T-helper 17 cell (primary cell): ENCODE measurements around the gene SOX21. TPM values are rescaled to one million over a fixed set of nuclear protein-coding genes. Genes with fewer than 3 reads are reported as not detected.
"Not testable (repeated sequence)": the region's sequence is repeated elsewhere in the genome, so short reads cannot be mapped to it uniquely, and the experiment has no call there.

ENCODE experiments used
- ATAC-seq: fragments of 150-1000 bp; cut with Tn5 transposase; 2 replicates; pipeline ENCODE4 v1.10.0; 2021; ENCODE audit warnings: mild to moderate bottlenecking, moderate library complexity
- DNase-seq, 3 donors: peaks; one replicate each; pipeline versions ENCODE4 v3.0.0 to v3.0.0-alpha.2; 2020 to 2021
- H3K9me3 ChIP-seq: one replicate; pipeline ENCODE4 v1.7.0; 2013; ENCODE audit warnings: low read length, mild to moderate bottlenecking; ENCODE audit not compliant: control insufficient read depth, poor library complexity, severe bottlenecking
- H3K27ac Mint-ChIP-seq: one replicate; pipeline ENCODE4 v1.8.0; 2022; ENCODE audit warnings: mild to moderate bottlenecking, moderate library complexity, mixed read lengths
- H3K27me3 Mint-ChIP-seq: one replicate; pipeline ENCODE4 v1.8.0; 2022; ENCODE audit warnings: mixed read lengths
- H3K36me3 Mint-ChIP-seq: one replicate; pipeline ENCODE4 v1.8.0; 2022; ENCODE audit warnings: low read depth, mixed read lengths
- H3K4me1 Mint-ChIP-seq: one replicate; pipeline ENCODE4 v1.8.0; 2022; ENCODE audit warnings: mild to moderate bottlenecking, mixed read lengths
- H3K4me3 Mint-ChIP-seq: one replicate; pipeline ENCODE4 v1.8.0; 2022; ENCODE audit warnings: mild to moderate bottlenecking, moderate library complexity, mixed read lengths
- total RNA-seq, 4 donors: library from RNA in 2 of 4; stranded (reverse) in 2 of 4; gene quantifications; one replicate each; pipeline ENCODE4 v1.2.3 and lab custom pipeline; 2022 to 2026

The SOX21 gene
- total RNA-seq (not detected), total RNA-seq (lab: John Stamatoyannopoulos, UW) (0 reads per million in 2 donors)

DNA sequence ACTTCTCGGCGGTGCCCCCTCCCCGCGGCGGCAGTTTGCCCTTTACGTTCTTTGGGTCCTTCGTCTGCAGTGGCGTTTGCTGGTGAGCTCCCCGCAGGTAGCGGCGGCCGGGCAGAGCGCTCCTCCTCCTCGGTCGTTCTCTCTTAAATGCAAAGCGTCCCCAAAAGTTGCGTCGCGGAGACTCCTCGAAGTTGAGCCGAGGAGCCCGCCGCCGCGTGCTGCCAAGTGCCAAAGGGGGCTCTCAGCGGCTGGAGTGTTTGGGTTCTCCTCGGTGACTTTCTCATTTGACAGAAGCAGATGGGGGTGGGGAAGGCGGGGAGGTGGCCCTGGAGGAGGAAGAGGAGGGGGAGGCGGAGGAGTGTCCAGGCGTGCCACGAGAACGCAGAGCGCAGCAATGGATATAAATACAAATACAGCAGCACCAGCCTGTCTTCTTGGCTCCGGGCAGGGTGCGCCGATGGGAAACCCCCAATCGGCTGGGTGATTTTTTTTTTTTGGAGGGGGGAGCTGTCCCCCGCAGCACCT is at the start of gene SOX21:
TSS of gene SOX21 (minus strand) at position 259 of the 525 bp plus-strand sequence. CDS start 496 bp downstream, outside the sequence.
- peak; percentile 33 for ATAC-seq

GRCh38 chr13:94761407-94761806 is 49.1 kb upstream of the SOX21 start:
- Mint-ChIP-seq H3K27me3 (peaks cover 21% of the 10 kb centered on the region), H3K4me3 (no peak overlapping the region), H3K27ac (no peak overlapping the region), H3K36me3 (no peaks in the 10 kb centered on the region), H3K4me1 (no peaks in the 10 kb centered on the region)
- ATAC-seq (no peak), DNase-seq (no peak)
- H3K9me3 ChIP-seq, result no peaks in the 10 kb centered on the region

More for the DNA sequence above, at the start of gene SOX21:
- no peak within 1 kb of the TSS for H3K27ac Mint-ChIP-seq
- H3K27me3 Mint-ChIP-seq, result peaks cover 72% of the 10 kb centered on the region
- peaks cover 11% of the 10 kb centered on the region for H3K4me1 Mint-ChIP-seq
- DNase-seq, result no peak
- H3K4me3 Mint-ChIP-seq, result peak within 1 kb of the TSS; percentile 83
- no peaks in the 10 kb centered on the region for H3K9me3 ChIP-seq
- H3K36me3 Mint-ChIP-seq, result peaks cover 2% of the 10 kb centered on the region

- Mint-ChIP-seq H3K4me3 (no peak overlapping the region), H3K4me1 (no peaks in the 10 kb centered on the region), H3K27me3 (peaks cover 30% of the 10 kb centered on the region), H3K27ac (no peak overlapping the region), H3K36me3 (no peaks in the 10 kb centered on the region)
- H3K9me3 ChIP-seq, result no peaks in the 10 kb centered on the region
- ATAC-seq (no peak), DNase-seq (no peak)
Measured at GRCh38 chr13:94759120-94759728, 46.9 kb upstream of the SOX21 start.

GRCh38 chr13:94758436-94758960 is 46.2 kb upstream of the SOX21 start:
- Mint-ChIP-seq H3K27me3 (peaks cover 30% of the 10 kb centered on the region), H3K4me1 (no peaks in the 10 kb centered on the region), H3K27ac (no peak overlapping the region), H3K36me3 (no peaks in the 10 kb centered on the region), H3K4me3 (no peak overlapping the region)
- no peaks in the 10 kb centered on the region for H3K9me3 ChIP-seq
- DNase-seq, result no peak
- no peak for ATAC-seq

DNA sequence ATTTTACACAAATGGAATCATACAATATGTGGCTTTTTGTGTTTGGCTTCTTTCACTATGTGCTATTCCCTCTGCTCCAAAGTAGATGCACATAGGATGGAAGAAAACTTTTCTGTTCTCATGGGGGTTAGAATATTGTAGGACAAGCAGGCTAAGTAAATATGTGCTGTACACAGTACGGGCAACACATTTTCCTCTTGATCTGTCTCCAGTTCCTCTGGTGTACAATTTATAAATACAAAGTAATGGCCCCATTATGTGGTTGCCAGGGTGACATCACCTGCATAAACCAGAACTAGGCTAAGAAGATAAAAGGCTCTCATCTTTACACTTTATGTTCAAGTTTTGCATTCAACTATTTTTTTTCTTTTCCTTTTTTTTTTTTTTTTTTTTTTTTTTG is 41.0 kb upstream of the SOX21 start:
- Mint-ChIP-seq H3K4me3 (no peak overlapping the region), H3K4me1 (peaks cover 2% of the 10 kb centered on the region), H3K36me3 (no peaks in the 10 kb centered on the region), H3K27ac (no peak overlapping the region), H3K27me3 (peaks cover 17% of the 10 kb centered on the region)
- ATAC-seq (no peak), DNase-seq (no peak)
- H3K9me3 ChIP-seq, result no peaks in the 10 kb centered on the region

- no peak overlapping the region for H3K27ac Mint-ChIP-seq
- no peak overlapping the region for H3K4me3 Mint-ChIP-seq
- H3K27me3 Mint-ChIP-seq, result peaks cover 13% of the 10 kb centered on the region
- no peak for DNase-seq
- no peak for ATAC-seq
- H3K9me3 ChIP-seq, result no peaks in the 10 kb centered on the region
- no peaks in the 10 kb centered on the region for H3K36me3 Mint-ChIP-seq
- peaks cover 2% of the 10 kb centered on the region for H3K4me1 Mint-ChIP-seq
Measured at GRCh38 chr13:94749162-94749561, 36.8 kb upstream of the SOX21 start.

DNA sequence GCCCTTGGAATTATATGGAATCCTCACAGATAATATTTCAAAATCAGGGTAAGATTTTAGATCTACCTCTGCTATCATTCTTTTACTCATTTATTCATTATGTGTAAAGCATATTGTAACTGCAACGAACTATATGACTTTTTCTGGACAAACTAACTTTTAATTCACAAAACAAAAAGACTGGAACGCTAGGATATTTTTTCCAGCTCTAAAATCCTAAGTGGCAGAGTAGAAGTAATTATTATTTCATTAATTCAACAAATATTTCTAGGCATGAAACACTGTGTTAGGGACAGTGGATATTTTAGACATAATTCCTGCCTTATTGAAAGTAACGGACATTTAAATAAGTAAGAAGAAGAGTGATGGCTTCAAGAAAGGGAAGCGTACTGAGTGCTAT is 26.9 kb upstream of the SOX21 start:
- no peaks in the 10 kb centered on the region for H3K9me3 ChIP-seq
- Mint-ChIP-seq H3K36me3 (no peaks in the 10 kb centered on the region), H3K27ac (no peak overlapping the region), H3K4me3 (no peak overlapping the region), H3K4me1 (no peaks in the 10 kb centered on the region), H3K27me3 (peaks cover 24% of the 10 kb centered on the region)
- no peak for ATAC-seq
- DNase-seq, result no peak

DNA sequence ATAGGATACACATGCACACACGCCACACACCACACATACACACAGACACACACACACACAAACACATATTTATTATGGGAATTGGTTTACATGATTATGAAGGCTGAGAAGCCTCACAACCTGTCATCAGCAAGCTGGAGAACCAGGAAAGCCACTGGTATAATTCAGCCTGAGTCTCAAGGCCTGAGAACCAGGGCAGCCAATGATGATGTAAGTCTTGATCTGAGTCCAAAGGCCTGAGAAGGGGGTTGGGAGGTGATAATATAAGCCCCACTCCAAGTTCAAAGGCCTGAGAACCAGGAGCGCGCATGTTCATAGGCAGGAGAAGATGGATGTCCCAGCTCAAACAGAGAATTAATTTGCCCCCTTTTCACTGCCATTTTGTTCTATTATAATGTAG is 18.7 kb upstream of the SOX21 start:
- Mint-ChIP-seq H3K4me3 (no peak overlapping the region), H3K27ac (no peak overlapping the region), H3K27me3 (no peaks in the 10 kb centered on the region), H3K36me3 (no peaks in the 10 kb centered on the region), H3K4me1 (no peaks in the 10 kb centered on the region)
- ATAC-seq (no peak), DNase-seq (no peak)
- no peaks in the 10 kb centered on the region for H3K9me3 ChIP-seq

DNA sequence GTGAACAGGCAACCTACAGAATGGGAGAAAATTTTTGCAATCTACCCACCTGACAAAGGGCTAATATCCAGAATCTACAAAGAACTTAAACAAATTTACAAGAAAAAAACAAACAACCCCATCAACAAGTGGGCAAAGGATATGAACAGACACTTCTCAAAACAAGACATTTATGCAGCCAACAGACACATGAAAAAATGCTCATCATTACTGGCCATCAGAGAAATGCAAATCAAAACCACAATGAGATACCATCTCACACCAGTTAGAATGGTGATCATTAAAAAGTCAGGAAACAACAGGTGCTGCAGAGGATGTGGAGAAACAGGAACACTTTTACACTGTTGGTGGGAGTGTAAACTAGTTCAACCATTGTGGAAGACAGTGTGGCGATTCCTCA is 17.6 kb upstream of the SOX21 start:
- not testable (repeated sequence) for ATAC-seq, DNase-seq, H3K27me3 Mint-ChIP-seq, H3K27ac Mint-ChIP-seq, H3K4me3 Mint-ChIP-seq, H3K36me3 Mint-ChIP-seq, H3K9me3 ChIP-seq, H3K4me1 Mint-ChIP-seq

DNA sequence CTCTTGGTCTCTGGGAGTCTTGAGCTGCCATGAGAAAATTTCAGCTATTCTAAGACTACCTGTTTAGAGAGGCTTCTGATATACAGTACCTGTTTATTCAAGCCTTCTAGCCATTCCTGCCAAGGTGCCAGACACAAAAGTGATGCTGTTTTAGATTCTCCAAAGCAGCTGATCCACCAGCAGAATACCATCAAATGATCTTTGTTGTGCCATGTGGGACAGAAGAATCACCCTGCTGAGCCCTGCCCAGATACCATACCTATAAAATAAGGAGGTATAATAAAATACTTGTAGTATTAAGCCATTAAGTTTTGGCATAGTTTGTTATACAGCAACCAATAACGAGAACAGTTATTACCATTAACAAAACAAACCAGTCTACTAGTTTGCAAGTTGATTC is 14.1 kb upstream of the SOX21 start:
- no peak for ATAC-seq
- DNase-seq, result no peak
- Mint-ChIP-seq H3K36me3 (no peaks in the 10 kb centered on the region), H3K27me3 (peaks cover 20% of the 10 kb centered on the region), H3K4me1 (no peaks in the 10 kb centered on the region), H3K27ac (no peak overlapping the region), H3K4me3 (no peak overlapping the region)
- no peaks in the 10 kb centered on the region for H3K9me3 ChIP-seq

DNA sequence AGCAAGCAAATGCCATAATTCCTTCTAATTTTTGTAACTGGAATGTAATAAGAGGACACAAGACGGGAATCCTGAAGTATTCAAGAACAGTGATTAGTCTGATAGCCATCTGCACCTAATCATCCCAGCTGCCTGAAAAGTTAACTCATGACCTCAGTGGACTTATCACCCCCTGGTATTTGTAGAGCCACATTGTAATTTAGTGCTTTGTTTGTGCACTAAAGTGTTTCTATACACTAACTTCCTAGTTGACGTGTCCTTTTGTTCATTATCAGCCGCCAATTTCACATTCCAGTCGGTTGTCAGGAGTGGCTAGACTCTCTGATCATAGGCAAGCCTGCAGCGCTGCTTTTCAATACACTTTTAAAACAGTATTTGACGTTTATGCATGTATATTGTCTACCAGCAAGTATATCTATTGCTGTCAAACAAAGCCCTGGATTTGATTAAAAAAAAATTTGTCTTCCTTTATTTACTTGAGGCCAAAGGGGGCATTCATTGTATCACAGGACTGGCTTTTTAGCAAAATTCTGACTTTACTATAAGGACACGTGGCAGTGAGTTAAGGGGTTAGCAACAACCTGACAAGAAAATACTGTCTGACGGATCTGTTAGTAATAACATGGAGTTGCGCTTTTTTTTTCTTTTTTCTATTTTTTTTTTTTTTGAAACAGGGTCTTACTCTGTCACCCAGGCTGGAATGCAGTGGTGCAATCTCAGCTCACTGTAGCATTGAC is 10.4 kb upstream of the SOX21 start:
- Mint-ChIP-seq H3K27ac (no peak overlapping the region), H3K27me3 (peaks cover 20% of the 10 kb centered on the region), H3K4me1 (no peaks in the 10 kb centered on the region), H3K4me3 (no peak overlapping the region), H3K36me3 (no peaks in the 10 kb centered on the region)
- DNase-seq, result no peak
- no peaks in the 10 kb centered on the region for H3K9me3 ChIP-seq
- no peak for ATAC-seq

DNA sequence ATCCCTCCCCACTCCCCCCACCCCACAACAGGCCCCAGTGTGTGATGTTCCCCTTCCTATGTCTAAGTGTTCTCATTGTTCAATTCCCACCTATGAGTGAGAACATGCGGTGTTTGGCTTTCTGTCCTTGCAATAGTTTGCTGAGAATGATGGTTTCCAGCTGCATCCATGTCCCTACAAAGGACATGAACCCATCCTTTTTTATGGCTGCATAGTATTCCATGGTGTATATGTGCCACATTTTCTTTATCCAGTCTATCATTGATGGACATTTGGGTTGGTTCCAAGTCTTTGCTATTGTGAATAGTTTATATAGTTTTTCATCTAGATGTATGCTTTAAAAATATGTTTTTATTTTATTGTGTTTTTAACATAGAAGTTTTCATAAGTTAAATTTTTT is 6.4 kb upstream of the SOX21 start:
- H3K9me3 ChIP-seq, ATAC-seq, H3K4me1 Mint-ChIP-seq, DNase-seq, H3K4me3 Mint-ChIP-seq, H3K36me3 Mint-ChIP-seq, H3K27ac Mint-ChIP-seq: not testable (repeated sequence)
- peaks cover 53% of the 10 kb centered on the region for H3K27me3 Mint-ChIP-seq

- H3K4me1 Mint-ChIP-seq, result peaks cover 2% of the 10 kb centered on the region
- H3K36me3 Mint-ChIP-seq, result no peaks in the 10 kb centered on the region
- no peak overlapping the region for H3K27ac Mint-ChIP-seq
- H3K4me3 Mint-ChIP-seq, result no peak overlapping the region
- H3K9me3 ChIP-seq, result no peaks in the 10 kb centered on the region
- DNase-seq, result no peak
- no peak for ATAC-seq
- peaks cover 50% of the 10 kb centered on the region for H3K27me3 Mint-ChIP-seq
Measured at GRCh38 chr13:94717916-94718315, 5.6 kb upstream of the SOX21 start.
